SH-SY5Y (cell line): ENCODE data around the gene ATE1.

ENCODE experiments used
- GATA2 ChIP-seq: IDR thresholded peaks from 2 replicates; pipeline ENCODE4 v1.6.1; 2011; ENCODE audit warnings: mild to moderate bottlenecking, low read depth, low read length
- GATA3 ChIP-seq: IDR thresholded peaks from 2 replicates; pipeline ENCODE4 v1.6.1; 2011; ENCODE audit warnings: low read depth, mild to moderate bottlenecking, low read length, moderate library complexity

GRCh38 chr10:121949049-121949448 lies 21.2 kb upstream of the ATE1 start:
- TF ChIP-seq GATA2, result no peak
- no peak for TF ChIP-seq GATA3
